ENCODE measurements around the gene CYB5R3.

Gene CYB5R3

GRCh38 chr22:42630211-42630610 lies 19.0 kb downstream of the CYB5R3 start:
- DNase-seq (ENCODE audit: low read depth, low spot score), result no peak
- TF ChIP-seq, protein P1, sequence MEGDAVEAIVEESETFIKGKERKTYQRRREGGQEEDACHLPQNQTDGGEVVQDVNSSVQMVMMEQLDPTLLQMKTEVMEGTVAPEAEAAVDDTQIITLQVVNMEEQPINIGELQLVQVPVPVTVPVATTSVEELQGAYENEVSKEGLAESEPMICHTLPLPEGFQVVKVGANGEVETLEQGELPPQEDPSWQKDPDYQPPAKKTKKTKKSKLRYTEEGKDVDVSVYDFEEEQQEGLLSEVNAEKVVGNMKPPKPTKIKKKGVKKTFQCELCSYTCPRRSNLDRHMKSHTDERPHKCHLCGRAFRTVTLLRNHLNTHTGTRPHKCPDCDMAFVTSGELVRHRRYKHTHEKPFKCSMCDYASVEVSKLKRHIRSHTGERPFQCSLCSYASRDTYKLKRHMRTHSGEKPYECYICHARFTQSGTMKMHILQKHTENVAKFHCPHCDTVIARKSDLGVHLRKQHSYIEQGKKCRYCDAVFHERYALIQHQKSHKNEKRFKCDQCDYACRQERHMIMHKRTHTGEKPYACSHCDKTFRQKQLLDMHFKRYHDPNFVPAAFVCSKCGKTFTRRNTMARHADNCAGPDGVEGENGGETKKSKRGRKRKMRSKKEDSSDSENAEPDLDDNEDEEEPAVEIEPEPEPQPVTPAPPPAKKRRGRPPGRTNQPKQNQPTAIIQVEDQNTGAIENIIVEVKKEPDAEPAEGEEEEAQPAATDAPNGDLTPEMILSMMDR (IDR thresholded peaks at IDR 0.05; ENCODE audit: low read depth, low read length), result no peak
- H3K4me3 ChIP-seq (ENCODE audit: low read depth, low read length), result no peak overlapping the region
- in situ Hi-C loops (cut with HindIII; ENCODE audit: low sequenced_read_pairs), result no loop called here

GRCh38 chr22:42627981-42628380 lies 21.2 kb downstream of the CYB5R3 start:
- H3K4me3 ChIP-seq (ENCODE audit: low read depth, low read length), result no peak overlapping the region
- DNase-seq (ENCODE audit: low read depth, low spot score), result no peak
- TF ChIP-seq, protein P1 (IDR thresholded peaks at IDR 0.05; ENCODE audit: low read depth, low read length), result no peak
- in situ Hi-C loops (cut with HindIII; ENCODE audit: low sequenced_read_pairs), result no loop called here

DNA sequence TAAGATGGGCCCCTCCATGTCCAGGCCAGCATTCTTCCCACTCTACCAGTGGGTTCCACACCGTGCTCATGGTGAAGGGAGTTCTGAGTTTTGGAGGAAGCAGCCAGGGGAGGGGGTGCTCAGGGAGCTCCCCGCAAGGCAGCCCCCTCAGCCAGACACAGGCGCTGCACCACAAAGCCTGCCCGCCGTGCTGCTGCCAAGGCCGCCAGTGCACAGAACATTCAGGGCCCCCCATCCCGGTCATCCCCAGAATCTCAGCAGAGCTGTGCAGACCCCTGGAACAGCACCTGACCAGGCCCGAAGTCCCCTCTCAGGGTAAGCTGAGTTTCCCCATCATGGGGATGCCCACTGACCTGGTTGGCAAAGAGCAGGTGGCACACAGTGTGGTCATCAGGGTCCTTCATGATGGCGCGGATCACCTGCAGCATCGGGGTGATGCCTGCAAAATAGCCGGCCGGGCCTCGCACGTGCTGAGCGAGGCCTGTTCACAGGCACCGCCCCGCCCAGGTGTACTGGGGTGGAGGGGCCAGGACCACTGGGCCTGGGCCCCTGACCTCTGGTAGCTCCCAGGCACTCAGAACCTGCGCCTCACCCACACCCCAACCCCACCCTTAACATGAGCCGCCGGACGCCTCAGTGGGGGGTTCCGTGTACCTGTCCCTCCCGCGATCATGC lies 22.1 kb downstream of the CYB5R3 start:
- TF ChIP-seq, protein P1 (IDR thresholded peaks at IDR 0.05; ENCODE audit: low read depth, low read length), result no peak
- DNase-seq (ENCODE audit: low read depth, low spot score), result no peak
- H3K4me3 ChIP-seq (ENCODE audit: low read depth, low read length), result no peak overlapping the region
- in situ Hi-C loops (cut with HindIII; ENCODE audit: low sequenced_read_pairs), result no loop called here

DNA sequence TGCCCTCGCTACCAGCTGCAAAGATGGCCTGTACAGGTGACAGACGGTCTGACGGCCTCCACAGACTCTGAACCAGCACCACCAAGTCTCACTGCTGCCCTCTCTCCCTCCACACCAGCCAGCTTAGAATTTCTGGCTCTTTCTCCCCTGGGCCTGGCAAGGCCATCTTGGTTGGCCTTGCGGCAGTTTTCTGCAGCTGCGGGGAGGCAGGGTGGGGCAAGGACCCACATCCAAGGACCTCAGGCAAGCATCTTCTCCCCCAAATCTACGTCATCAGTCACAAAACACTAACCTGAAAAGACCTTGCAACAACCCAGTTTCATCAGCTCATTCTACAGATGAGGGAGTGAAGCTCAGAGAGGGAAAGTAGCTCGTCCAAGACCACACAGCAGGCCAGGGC lies 22.8 kb downstream of the CYB5R3 start:
- TF ChIP-seq, protein P1 (IDR thresholded peaks at IDR 0.05; ENCODE audit: low read depth, low read length), result no peak
- in situ Hi-C loops (cut with HindIII; ENCODE audit: low sequenced_read_pairs), result no loop called here
- H3K4me3 ChIP-seq (ENCODE audit: low read depth, low read length), result no peak overlapping the region
- no peak for DNase-seq (ENCODE audit: low read depth, low spot score)

GRCh38 chr22:42625416-42625815 lies 23.8 kb downstream of the CYB5R3 start:
- TF ChIP-seq, protein P1 (IDR thresholded peaks at IDR 0.05; ENCODE audit: low read depth, low read length), result no peak
- in situ Hi-C loops (cut with HindIII; ENCODE audit: low sequenced_read_pairs), result no loop called here
- no peak for DNase-seq (ENCODE audit: low read depth, low spot score)
- H3K4me3 ChIP-seq (ENCODE audit: low read depth, low read length), result no peak overlapping the region

- DNase-seq (ENCODE audit: low read depth, low spot score), result no peak
- in situ Hi-C loops (cut with HindIII; ENCODE audit: low sequenced_read_pairs), result no loop called here
- no peak overlapping the region for H3K4me3 ChIP-seq (ENCODE audit: low read depth, low read length)
- TF ChIP-seq, protein P1 (IDR thresholded peaks at IDR 0.05; ENCODE audit: low read depth, low read length), result no peak
Observed at GRCh38 chr22:42624551-42625106, 24.6 kb downstream of the CYB5R3 start.
